H1 (cell line): ENCODE measurements around the gene GDE1. TPM values are rescaled to one million over a fixed set of nuclear protein-coding genes. Genes with fewer than 3 reads are reported as not detected.

Experiments
- CTCF ChIA-PET: fragments of 300-600 bp; sonication (Branson Sonifier 250); formaldehyde crosslinking; loops from one replicate; lab custom pipeline; 2021; ENCODE audit not compliant: partially characterized antibody; lab: Charles Lee
- POLR2A ChIA-PET: fragments of 300-600 bp; sonication (Branson Sonifier 250); formaldehyde crosslinking; loops from one replicate; lab custom pipeline; 2021; ENCODE audit warnings: inconsistent platforms; ENCODE audit not compliant: partially characterized antibody; lab: Charles Lee
- DNase-seq, 2 experiments: peaks; one replicate each; pipeline versions ENCODE4 v3.0.0 to v3.0.0-alpha.2; 2010 to 2022; ENCODE audit warnings: low spot score in 2 of 2, low read depth in 1 of 2, mixed read lengths in 1 of 2
- FAIRE-seq: peaks from 2 replicates; lab custom pipeline; 2011; peaks lifted over from hg19 to GRCh38; lab: Jason Lieb, UNC
- H2AFZ ChIP-seq: 2 replicates; pipeline ENCODE4 v1.8.1; 2012; ENCODE audit warnings: low read length, inconsistent platforms
- H2AK5ac ChIP-seq: 2 replicates; pipeline ENCODE4 v1.6.1; 2013; ENCODE audit warnings: low read depth, low read length
- H2BK120ac ChIP-seq: replicated peaks from 2 replicates; pipeline ENCODE3; 2013; ENCODE audit warnings: low read depth, low read length, inconsistent platforms
- H2BK12ac ChIP-seq: 2 replicates; pipeline ENCODE4 v1.6.1; 2013; ENCODE audit warnings: low read depth, low read length
- H2BK15ac ChIP-seq: 2 replicates; pipeline ENCODE4 v1.6.1; 2013; ENCODE audit warnings: low read length
- H2BK20ac ChIP-seq: 2 replicates; pipeline ENCODE4 v1.6.1; 2013; ENCODE audit warnings: low read length
- H2BK5ac ChIP-seq: 2 replicates; pipeline ENCODE4 v1.6.1; 2013; ENCODE audit warnings: low read depth, low read length
- H3K14ac ChIP-seq: 2 replicates; pipeline ENCODE4 v1.6.1; 2013; ENCODE audit warnings: inconsistent platforms; ENCODE audit not compliant: insufficient read length
- H3K18ac ChIP-seq: 2 replicates; pipeline ENCODE4 v1.6.1; 2013; ENCODE audit warnings: low read length; ENCODE audit errors: extremely low read depth
- H3K23ac ChIP-seq: 2 replicates; pipeline ENCODE4 v1.6.1; 2013; ENCODE audit warnings: inconsistent platforms; ENCODE audit not compliant: insufficient read length
- H3K23me2 ChIP-seq: 2 replicates; pipeline ENCODE4 v1.6.1; 2013; ENCODE audit warnings: low read depth, low read length
- H3K27ac ChIP-seq: 2 replicates; pipeline ENCODE4 v1.6.1; 2011; ENCODE audit warnings: low read depth, low read length, inconsistent platforms
- H3K27me3 ChIP-seq, 4 experiments: replicated peaks in 1 of 4; 1 replicate in 1 of 4; 2 replicates in 3 of 4; pipeline versions ENCODE4 v1.6.1 to v1.8.1; 2011 to 2013; ENCODE audit warnings: low read length in 3 of 4, mild to moderate bottlenecking in 3 of 4, inconsistent platforms in 2 of 4, mixed read lengths in 2 of 4, moderate library complexity in 1 of 4; ENCODE audit not compliant: control insufficient read depth in 3 of 4, insufficient read depth in 3 of 4; ENCODE audit errors: extremely low read depth in 1 of 4
- H3K36me3 ChIP-seq, 4 experiments: 2 replicates each; pipeline versions ENCODE4 v1.6.1 to v1.8.1; 2011 to 2013; ENCODE audit warnings: mild to moderate bottlenecking in 4 of 4, low read length in 3 of 4, moderate library complexity in 2 of 4, control low read depth in 1 of 4, inconsistent platforms in 1 of 4; ENCODE audit not compliant: insufficient read depth in 4 of 4, control insufficient read depth in 2 of 4
- H3K4ac ChIP-seq: replicated peaks from 2 replicates; pipeline ENCODE3; 2013; ENCODE audit warnings: low read length, low read depth, mixed read lengths, inconsistent platforms; ENCODE audit not compliant: insufficient read length
- H3K4me1 ChIP-seq, 4 experiments: replicated peaks in 1 of 4; 1 replicate in 1 of 4; 2 replicates in 3 of 4; pipeline versions ENCODE4 v1.6.1 to v1.8.1; 2011 to 2013; ENCODE audit warnings: low read length in 3 of 4, inconsistent platforms in 2 of 4, mixed read lengths in 1 of 4; ENCODE audit not compliant: insufficient read depth in 4 of 4, control insufficient read depth in 3 of 4
- H3K4me2 ChIP-seq, 2 experiments: 2 replicates each; pipeline versions ENCODE4 v1.6.1 to v1.8.1; 2011 to 2013; ENCODE audit warnings: low read depth in 2 of 2, low read length in 2 of 2, control low read depth in 1 of 2, inconsistent platforms in 1 of 2, mild to moderate bottlenecking in 1 of 2; ENCODE audit not compliant: insufficient read depth in 1 of 2
- H3K4me3 ChIP-seq, 4 experiments: fragments of 200-600, 300-600 bp in 1 of 4; sonication (generic), shearing (Covaris generic), sonication (Bioruptor Twin) in 1 of 4; 2 replicates each; pipeline versions ENCODE4 v1.5.1 to v1.8.1; 2011 to 2016; ENCODE audit warnings: low read length in 4 of 4, low read depth in 3 of 4, control low read depth in 2 of 4, inconsistent platforms in 2 of 4, mild to moderate bottlenecking in 2 of 4, mixed read lengths in 1 of 4, moderate library complexity in 1 of 4; ENCODE audit not compliant: insufficient read depth in 2 of 4; ENCODE audit errors: extremely low read depth in 1 of 4
- H3K56ac ChIP-seq: replicated peaks from 2 replicates; pipeline ENCODE3; 2013; ENCODE audit warnings: low read depth, mild to moderate bottlenecking, mixed read lengths, low read length, inconsistent platforms; ENCODE audit not compliant: insufficient read length
- H3K79me1 ChIP-seq: 2 replicates; pipeline ENCODE4 v1.6.1; 2013; ENCODE audit warnings: low read depth, low read length, control low read depth
- H3K79me2 ChIP-seq, 2 experiments: 2 replicates each; pipeline versions ENCODE4 v1.6.1 to v1.8.1; 2012 to 2013; ENCODE audit warnings: low read length in 2 of 2, mild to moderate bottlenecking in 2 of 2, inconsistent platforms in 1 of 2; ENCODE audit not compliant: insufficient read depth in 2 of 2, control insufficient read depth in 1 of 2
- H3K9ac ChIP-seq, 4 experiments: replicated peaks in 1 of 4; 1 replicate in 1 of 4; 2 replicates in 3 of 4; pipeline versions ENCODE4 v1.6.1 to v1.8.1; 2011 to 2013; ENCODE audit warnings: low read depth in 3 of 4, low read length in 3 of 4, control low read depth in 2 of 4, mild to moderate bottlenecking in 2 of 4, moderate library complexity in 2 of 4, inconsistent platforms in 1 of 4; ENCODE audit errors: extremely low read depth in 1 of 4
- H3K9me3 ChIP-seq, 2 experiments: 2 replicates each; pipeline versions ENCODE4 v1.6.1 to v1.8.1; 2012 to 2013; ENCODE audit warnings: mild to moderate bottlenecking in 2 of 2, moderate library complexity in 2 of 2, control low read depth in 1 of 2, inconsistent platforms in 1 of 2, low read depth in 1 of 2, low read length in 1 of 2, mixed read lengths in 1 of 2; ENCODE audit not compliant: insufficient read depth in 2 of 2
- H4K20me1 ChIP-seq, 2 experiments: replicated peaks in 1 of 2; 2 replicates each; pipeline versions ENCODE3 to v1.8.1; 2011 to 2013; ENCODE audit warnings: inconsistent platforms in 2 of 2, low read length in 2 of 2, mild to moderate bottlenecking in 1 of 2; ENCODE audit not compliant: insufficient read depth in 2 of 2, control insufficient read depth in 1 of 2
- H4K5ac ChIP-seq: 2 replicates; pipeline ENCODE4 v1.6.1; 2013; ENCODE audit warnings: low read length, low read depth, mixed read lengths, inconsistent platforms; ENCODE audit not compliant: insufficient read length
- H4K8ac ChIP-seq: 2 replicates; pipeline ENCODE4 v1.8.0; 2013; ENCODE audit warnings: mild to moderate bottlenecking, moderate library complexity, low read length, inconsistent platforms; ENCODE audit not compliant: insufficient read depth; ENCODE audit errors: extremely low read depth
- H4K91ac ChIP-seq: replicated peaks from 2 replicates; pipeline ENCODE3; 2013; ENCODE audit warnings: low read length, mixed read lengths, inconsistent platforms; ENCODE audit not compliant: insufficient read length
- BCL11A ChIP-seq, 2 experiments: IDR thresholded peaks; one replicate each; pipeline ENCODE4 v1.6.1; 2011; ENCODE audit warnings: low read depth in 2 of 2, low read length in 2 of 2, mild to moderate bottlenecking in 2 of 2
- FOSL1 ChIP-seq: IDR thresholded peaks from 2 replicates; pipeline ENCODE4 v1.6.1; 2011; ENCODE audit warnings: mild to moderate bottlenecking, low read depth, low read length, moderate library complexity; ENCODE audit not compliant: insufficient read depth
- HDAC6 ChIP-seq: IDR thresholded peaks from one replicate; pipeline ENCODE4 v1.7.1; 2012; ENCODE audit warnings: low read depth, mild to moderate bottlenecking, inconsistent platforms, low read length, moderate library complexity
- JUND ChIP-seq: IDR thresholded peaks from 2 replicates; pipeline ENCODE4 v1.6.1; 2011; ENCODE audit warnings: mild to moderate bottlenecking, improper control_type of control experiment, low read length
- MAFK ChIP-seq: IDR thresholded peaks from 2 replicates; pipeline ENCODE4 v1.6.1; 2012; ENCODE audit warnings: low read depth, mild to moderate bottlenecking, improper control_type of control experiment, low read length
- NRF1 ChIP-seq: IDR thresholded peaks from 2 replicates; pipeline ENCODE4 v1.6.1; 2011; ENCODE audit warnings: mild to moderate bottlenecking, low read depth, low read length, improper control_type of control experiment
- POU5F1 ChIP-seq: IDR thresholded peaks from 2 replicates; pipeline ENCODE4 v1.6.1; 2011; ENCODE audit warnings: low read depth, mild to moderate bottlenecking, low read length, moderate library complexity
- RFX5 ChIP-seq: IDR thresholded peaks from 2 replicates; pipeline ENCODE4 v1.6.1; 2011; ENCODE audit warnings: low read depth, low read length, improper control_type of control experiment, borderline replicate concordance
- SIX5 ChIP-seq: IDR thresholded peaks from 2 replicates; pipeline ENCODE4 v1.6.1; 2011; ENCODE audit warnings: mild to moderate bottlenecking, low read depth, low read length
- SP2 ChIP-seq: IDR thresholded peaks from 2 replicates; pipeline ENCODE4 v1.6.1; 2012; ENCODE audit warnings: mild to moderate bottlenecking, low read length, inconsistent platforms
- SRF ChIP-seq: IDR thresholded peaks from 2 replicates; pipeline ENCODE4 v1.6.1; 2011; ENCODE audit warnings: mild to moderate bottlenecking, low read depth, low read length, moderate library complexity
- TAF1 ChIP-seq: IDR thresholded peaks from 2 replicates; pipeline ENCODE4 v1.6.1; 2011; ENCODE audit warnings: mild to moderate bottlenecking, low read depth, low read length
- TBP ChIP-seq: IDR thresholded peaks from 2 replicates; pipeline ENCODE4 v1.6.1; 2011; ENCODE audit warnings: low read depth, low read length, improper control_type of control experiment
- TCF12 ChIP-seq: IDR thresholded peaks from 2 replicates; pipeline ENCODE4 v1.6.1; 2011; ENCODE audit warnings: low read depth, mild to moderate bottlenecking, low read length
- YY1 ChIP-seq: IDR thresholded peaks from 2 replicates; pipeline ENCODE4 v1.6.1; 2011; ENCODE audit warnings: low read depth, mild to moderate bottlenecking, low read length
- WGBS, 2 experiments: shearing (Covaris generic) in 1 of 2; methylation state at CpG; one replicate each; pipeline versions ENCODE4 v1.1.6 to v1.1.7; 2013 to 2015; ENCODE audit warnings: low lambda C conversion rate in 2 of 2, mixed read lengths in 2 of 2, inconsistent platforms in 1 of 2, low coverage in 1 of 2, missing lambda C conversion rate in 1 of 2; ENCODE audit not compliant: insufficient replicate concordance in 2 of 2, insufficient coverage in 1 of 2, insufficient read length in 1 of 2; ENCODE audit errors: extremely low coverage in 1 of 2, missing lambda C conversion rate in 1 of 2; 5-methylcytosine and 5-hydroxymethylcytosine counted together
- polyA plus RNA-seq, 7 experiments: library from polyadenylated mRNA; depleted of rRNA in 3 of 7; stranded (reverse) in 5 of 7; unstranded in 2 of 7; fragments of >200 nt in 5 of 7; fragments of 200-250 nt in 2 of 7; gene quantifications; 1 replicate in 5 of 7; 2 replicates in 1 of 7; 4 replicates in 1 of 7; pipeline versions ENCODE4 v1.2.1 to v1.2.3, GENCODE V29; 2011 to 2013; ENCODE audit warnings: missing spikeins in 2 of 7, mixed read lengths in 2 of 7
- total RNA-seq: library from RNA; stranded (reverse); fragmentation: NEBNext Ultra II Directional; extraction: Animal tissue kit (Norgen Biotek cat#: 25700); gene quantifications from 2 replicates; pipeline ENCODE4 v1.2.1, GENCODE V29; 2021

GDE1 gene
- total and polyA plus RNA-seq, 2 of the 8 experiments (the other 6 are each of a cell fraction or from before 2014, with no cell fraction given) = 29.2 to 70.8 TPM

GRCh38 chr16:19563377-19563776 lies 41.5 kb upstream of the GDE1 start:
- no peak overlapping the region for H3K18ac ChIP-seq
- H3K23ac ChIP-seq = no peak overlapping the region
- 0 out of 4 replicates have a peak, but pooled peaks cover 0 to 3% of the 10 kb centered on the region in 2 experiments for H3K9me3 ChIP-seq
- peaks cover 0 to 6% of the 10 kb centered on the region in 2 experiments; a peak in 1 of 4 replicates for H3K79me2 ChIP-seq
- H4K20me1 ChIP-seq = peaks cover 0 to 2% of the 10 kb centered on the region in 2 experiments
- H2BK120ac ChIP-seq = no peak overlapping the region
- H2AFZ ChIP-seq = no peak overlapping the region
- H4K8ac ChIP-seq = no peak overlapping the region
- H3K4me2 ChIP-seq = no peak overlapping the region
- H3K14ac ChIP-seq = no peak overlapping the region
- H4K5ac ChIP-seq = no peak overlapping the region
- FAIRE-seq (no peak), DNase-seq (no peak)
- no peaks in the 10 kb centered on the region for H3K27me3 ChIP-seq
- no peak overlapping the region for H2BK12ac ChIP-seq
- H3K4me3 ChIP-seq = no peak overlapping the region
- H2BK20ac ChIP-seq = no peak overlapping the region
- ChIA-PET CTCF (interaction anchor here (0.6 to 1.4 kb wide), 8 partner anchors 8 to 1175 kb away, joined by 3 to 7 read pairs (median 3); partner anchors contain the start of gene VPS35L), POLR2A (interaction anchor here (1.1 kb wide), 1 partner anchor 8 kb away, joined by 3 read pairs; the partner anchor contains the start of gene VPS35L)
- no peak overlapping the region for H2BK5ac ChIP-seq
- H2AK5ac ChIP-seq = no peak overlapping the region
- no peak overlapping the region for H3K56ac ChIP-seq
- H3K4ac ChIP-seq = no peak overlapping the region
- H3K27ac ChIP-seq = no peak overlapping the region
- H3K79me1 ChIP-seq = peaks cover 3% of the 10 kb centered on the region; the same call in 1 of the 2 replicates
- no peak overlapping the region for H2BK15ac ChIP-seq
- peaks cover 0 to 4% (median 3%) of the 10 kb centered on the region in 4 experiments; a peak in 3 of 7 replicates for H3K4me1 ChIP-seq
- 82% methylated on average over 4 of the region's 4 CpGs; no CpG with 5 or more reads in 1 of the 2 experiments for WGBS, 2 experiments
- H3K23me2 ChIP-seq = no peaks in the 10 kb centered on the region
- peaks cover 0 to 13% (median 6%) of the 10 kb centered on the region in 4 experiments; a peak in 4 of 8 replicates for H3K36me3 ChIP-seq
- no peak overlapping the region for H4K91ac ChIP-seq
- no peak overlapping the region for H3K9ac ChIP-seq
- no peak for TF ChIP-seq POU5F1
- no peak for TF ChIP-seq SP2
- no peak for TF ChIP-seq BCL11A (IDR thresholded peaks at IDR 0.05; ENCODE audit: low read depth in 2 of 2, low read length in 2 of 2)
- TF ChIP-seq YY1 = no peak
- TF ChIP-seq HDAC6 = no peak
- no peak for TF ChIP-seq MAFK
- no peak for TF ChIP-seq JUND
- TF ChIP-seq TCF12 = no peak
- no peak for TF ChIP-seq TAF1
- TF ChIP-seq FOSL1 = no peak
- no peak for TF ChIP-seq RFX5
- no peak for TF ChIP-seq TBP
- no peak for TF ChIP-seq SRF
- TF ChIP-seq SIX5 = no peak
- no peak for TF ChIP-seq NRF1
